ENCODE measurements around the gene SLC30A4. TPM values are rescaled to one million over a fixed set of nuclear protein-coding genes. Genes with fewer than 3 reads are reported as not detected.

SLC30A4 gene
- 1 to 10 TPM; 2.1 to 2.8 TPM for total RNA-seq

- Mint-ChIP-seq H3K4me1 (ENCODE audit: low read depth in 2 of 2) (peaks cover 22 to 29% of the 10 kb centered on the region in 2 donors), H3K27ac (peak within 1 kb of the TSS; percentile 62 to 89), H3K36me3 (peaks cover 7% of the 10 kb centered on the region), H3K4me3 (peak within 1 kb of the TSS; percentile 93), H3K27me3 (peaks cover 0 to 2% of the 10 kb centered on the region in 2 donors), H3K9me3 (no peaks in the 10 kb centered on the region)
- DNase-seq (ENCODE audit: low spot score) (peak; percentile 84), ATAC-seq (peak; percentile 93 to 94)
Measured at GRCh38 chr15:45522328-45523165, at the start of gene SLC30A4. Gene SLC30A4, minus strand, starts transcription at chr15:45522755. Its CDS starts 401 bp downstream, at chr15:45522354.

GRCh38 chr15:45555934-45556608, 33.5 kb upstream of the SLC30A4 start:
- no peak overlapping the region for H3K27ac Mint-ChIP-seq
- peaks cover 22 to 48% of the 10 kb centered on the region in 2 donors for H3K27me3 Mint-ChIP-seq
- no peaks in the 10 kb centered on the region for H3K36me3 Mint-ChIP-seq
- no peak for DNase-seq (ENCODE audit: low spot score)
- no peaks in the 10 kb centered on the region for H3K9me3 Mint-ChIP-seq
- H3K4me3 Mint-ChIP-seq: no peak overlapping the region
- no peaks in the 10 kb centered on the region for H3K4me1 Mint-ChIP-seq (ENCODE audit: low read depth in 2 of 2)
- ATAC-seq: no peak

- no peaks in the 10 kb centered on the region for H3K9me3 Mint-ChIP-seq
- DNase-seq (ENCODE audit: low spot score) (no peak), ATAC-seq (no peak)
- no peaks in the 10 kb centered on the region for H3K4me1 Mint-ChIP-seq (ENCODE audit: low read depth in 2 of 2)
- H3K4me3 Mint-ChIP-seq: no peak overlapping the region
- H3K36me3 Mint-ChIP-seq: no peaks in the 10 kb centered on the region
- H3K27me3 Mint-ChIP-seq: peaks cover 21 to 36% of the 10 kb centered on the region in 2 donors
- no peak overlapping the region for H3K27ac Mint-ChIP-seq
Measured at GRCh38 chr15:45551676-45552075, 29.1 kb upstream of the SLC30A4 start.

GRCh38 chr15:45550436-45550835, 27.9 kb upstream of the SLC30A4 start:
- Mint-ChIP-seq H3K27me3 (peaks cover 19 to 36% of the 10 kb centered on the region in 2 donors), H3K36me3 (no peaks in the 10 kb centered on the region), H3K9me3 (no peaks in the 10 kb centered on the region), H3K4me1 (ENCODE audit: low read depth in 2 of 2) (no peaks in the 10 kb centered on the region), H3K4me3 (no peak overlapping the region), H3K27ac (no peak overlapping the region)
- ATAC-seq: no peak
- no peak for DNase-seq (ENCODE audit: low spot score)

GRCh38 chr15:45549541-45550220, 27.1 kb upstream of the SLC30A4 start:
- no peak for ATAC-seq
- Mint-ChIP-seq H3K27me3 (peaks cover 17 to 31% of the 10 kb centered on the region in 2 donors), H3K9me3 (no peaks in the 10 kb centered on the region), H3K4me1 (ENCODE audit: low read depth in 2 of 2) (no peaks in the 10 kb centered on the region), H3K27ac (no peak overlapping the region), H3K4me3 (no peak overlapping the region), H3K36me3 (no peaks in the 10 kb centered on the region)
- DNase-seq (ENCODE audit: low spot score): no peak

GRCh38 chr15:45548753-45549520, 26.4 kb upstream of the SLC30A4 start:
- Mint-ChIP-seq H3K9me3 (no peaks in the 10 kb centered on the region), H3K4me3 (no peak overlapping the region), H3K27me3 (peaks cover 11 to 30% of the 10 kb centered on the region in 2 donors), H3K4me1 (ENCODE audit: low read depth in 2 of 2) (no peaks in the 10 kb centered on the region), H3K27ac (no peak overlapping the region), H3K36me3 (no peaks in the 10 kb centered on the region)
- no peak for DNase-seq (ENCODE audit: low spot score)
- no peak for ATAC-seq

- H3K9me3 Mint-ChIP-seq: no peaks in the 10 kb centered on the region
- no peak overlapping the region for H3K4me3 Mint-ChIP-seq
- no peak overlapping the region for H3K27ac Mint-ChIP-seq
- no peaks in the 10 kb centered on the region for H3K36me3 Mint-ChIP-seq
- H3K27me3 Mint-ChIP-seq: peaks cover 11 to 21% of the 10 kb centered on the region in 2 donors
- H3K4me1 Mint-ChIP-seq (ENCODE audit: low read depth in 2 of 2): no peaks in the 10 kb centered on the region
- ATAC-seq: no peak
- DNase-seq (ENCODE audit: low spot score): no peak
Measured at GRCh38 chr15:45546789-45547188, 24.2 kb upstream of the SLC30A4 start.

- H3K27me3 Mint-ChIP-seq: peaks cover 11 to 21% of the 10 kb centered on the region in 2 donors
- no peaks in the 10 kb centered on the region for H3K36me3 Mint-ChIP-seq
- no peak overlapping the region for H3K4me3 Mint-ChIP-seq
- DNase-seq (ENCODE audit: low spot score) (no peak), ATAC-seq (no peak)
- H3K27ac Mint-ChIP-seq: no peak overlapping the region
- no peaks in the 10 kb centered on the region for H3K9me3 Mint-ChIP-seq
- no peaks in the 10 kb centered on the region for H3K4me1 Mint-ChIP-seq (ENCODE audit: low read depth in 2 of 2)
Measured at GRCh38 chr15:45544266-45545023, 21.9 kb upstream of the SLC30A4 start.

- Mint-ChIP-seq H3K27me3 (peaks cover 4 to 21% of the 10 kb centered on the region in 2 donors), H3K4me3 (no peak overlapping the region), H3K36me3 (no peaks in the 10 kb centered on the region), H3K27ac (no peak overlapping the region), H3K9me3 (no peaks in the 10 kb centered on the region), H3K4me1 (ENCODE audit: low read depth in 2 of 2) (no peaks in the 10 kb centered on the region)
- ATAC-seq: no peak
- DNase-seq (ENCODE audit: low spot score): no peak
Measured at GRCh38 chr15:45543051-45543450, 20.5 kb upstream of the SLC30A4 start.

- ATAC-seq (no peak), DNase-seq (ENCODE audit: low spot score) (no peak)
- H3K27me3 Mint-ChIP-seq: peaks cover 0 to 7% of the 10 kb centered on the region in 2 donors
- no peaks in the 10 kb centered on the region for H3K9me3 Mint-ChIP-seq
- H3K4me3 Mint-ChIP-seq: no peak overlapping the region
- no peak overlapping the region for H3K27ac Mint-ChIP-seq
- no peaks in the 10 kb centered on the region for H3K4me1 Mint-ChIP-seq (ENCODE audit: low read depth in 2 of 2)
- no peaks in the 10 kb centered on the region for H3K36me3 Mint-ChIP-seq
Measured at GRCh38 chr15:45540531-45540930, 18.0 kb upstream of the SLC30A4 start.

- no peak for ATAC-seq
- H3K9me3 Mint-ChIP-seq: no peaks in the 10 kb centered on the region
- peaks cover 0 to 6% of the 10 kb centered on the region in 2 donors for H3K27me3 Mint-ChIP-seq
- DNase-seq (ENCODE audit: low spot score): no peak
- no peak overlapping the region for H3K4me3 Mint-ChIP-seq
- no peaks in the 10 kb centered on the region for H3K36me3 Mint-ChIP-seq
- H3K27ac Mint-ChIP-seq: no peak overlapping the region
- no peaks in the 10 kb centered on the region for H3K4me1 Mint-ChIP-seq (ENCODE audit: low read depth in 2 of 2)
Measured at GRCh38 chr15:45539680-45540079, 17.1 kb upstream of the SLC30A4 start.

- no peaks in the 10 kb centered on the region for H3K4me1 Mint-ChIP-seq (ENCODE audit: low read depth in 2 of 2)
- DNase-seq (ENCODE audit: low spot score): no peak
- H3K9me3 Mint-ChIP-seq: no peaks in the 10 kb centered on the region
- H3K36me3 Mint-ChIP-seq: no peaks in the 10 kb centered on the region
- H3K4me3 Mint-ChIP-seq: no peak overlapping the region
- H3K27me3 Mint-ChIP-seq: peaks cover 5 to 6% of the 10 kb centered on the region in 2 donors
- H3K27ac Mint-ChIP-seq: no peak overlapping the region
- ATAC-seq: no peak
Measured at GRCh38 chr15:45536934-45537333, 14.4 kb upstream of the SLC30A4 start.
